ENCODE data around the gene TSPAN14.

Gene TSPAN14

DNA sequence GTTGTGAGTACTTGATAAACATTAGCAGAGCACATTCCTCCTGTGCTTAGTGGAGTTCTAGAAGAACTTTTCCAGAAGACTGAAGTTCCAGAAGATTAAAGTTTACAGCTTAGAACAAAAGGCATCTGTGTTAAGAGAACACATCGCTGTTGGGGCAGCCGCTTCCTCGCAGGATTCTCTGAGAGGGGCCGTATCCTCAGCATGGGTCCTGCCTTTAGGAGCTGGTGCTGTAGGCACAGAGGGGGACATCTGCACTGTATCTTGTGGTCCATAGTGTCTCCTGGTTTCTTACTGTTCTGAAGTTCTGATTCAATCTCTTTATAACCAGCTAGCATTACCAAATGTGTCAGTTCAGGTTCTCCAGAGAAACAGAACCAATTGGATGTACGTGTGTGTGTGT lies 99.9 kb downstream of the TSPAN14 start:
- H3K9me3 ChIP-seq (ENCODE audit: insufficient read depth, low read length): no peaks in the 10 kb centered on the region
- no peaks in the 10 kb centered on the region for H3K36me3 ChIP-seq (ENCODE audit: low read length)
- no peak for TF ChIP-seq EZH2phosphoT487 (conservative IDR thresholded peaks at IDR 0.05; ENCODE audit: low read length)
- TF ChIP-seq, protein P1, sequence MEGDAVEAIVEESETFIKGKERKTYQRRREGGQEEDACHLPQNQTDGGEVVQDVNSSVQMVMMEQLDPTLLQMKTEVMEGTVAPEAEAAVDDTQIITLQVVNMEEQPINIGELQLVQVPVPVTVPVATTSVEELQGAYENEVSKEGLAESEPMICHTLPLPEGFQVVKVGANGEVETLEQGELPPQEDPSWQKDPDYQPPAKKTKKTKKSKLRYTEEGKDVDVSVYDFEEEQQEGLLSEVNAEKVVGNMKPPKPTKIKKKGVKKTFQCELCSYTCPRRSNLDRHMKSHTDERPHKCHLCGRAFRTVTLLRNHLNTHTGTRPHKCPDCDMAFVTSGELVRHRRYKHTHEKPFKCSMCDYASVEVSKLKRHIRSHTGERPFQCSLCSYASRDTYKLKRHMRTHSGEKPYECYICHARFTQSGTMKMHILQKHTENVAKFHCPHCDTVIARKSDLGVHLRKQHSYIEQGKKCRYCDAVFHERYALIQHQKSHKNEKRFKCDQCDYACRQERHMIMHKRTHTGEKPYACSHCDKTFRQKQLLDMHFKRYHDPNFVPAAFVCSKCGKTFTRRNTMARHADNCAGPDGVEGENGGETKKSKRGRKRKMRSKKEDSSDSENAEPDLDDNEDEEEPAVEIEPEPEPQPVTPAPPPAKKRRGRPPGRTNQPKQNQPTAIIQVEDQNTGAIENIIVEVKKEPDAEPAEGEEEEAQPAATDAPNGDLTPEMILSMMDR (IDR thresholded peaks at IDR 0.05; ENCODE audit: insufficient read depth, low read length, poor library complexity, severe bottlenecking): no peak
- no peak overlapping the region for H3K4me3 ChIP-seq (ENCODE audit: insufficient read depth, low read length, poor library complexity, severe bottlenecking)
- H3F3A ChIP-seq (ENCODE audit: insufficient read depth): no peaks in the 10 kb centered on the region
- H3K9ac ChIP-seq (ENCODE audit: low read length): no peak overlapping the region
- no peaks in the 10 kb centered on the region for H3K27me3 ChIP-seq (ENCODE audit: low read length)
- H3K9me2 ChIP-seq (replicated peaks; ENCODE audit: insufficient read depth, low read length): no peaks in the 10 kb centered on the region
- H2AFZ ChIP-seq (ENCODE audit: low read depth, low read length, severe bottlenecking): no peak overlapping the region
- H3K79me2 ChIP-seq (ENCODE audit: insufficient read depth, low read length): no peaks in the 10 kb centered on the region
- H3K4me2 ChIP-seq (ENCODE audit: low read depth, low read length, poor library complexity, severe bottlenecking): no peak overlapping the region
- no peaks in the 10 kb centered on the region for H4K20me1 ChIP-seq (ENCODE audit: low read depth, low read length)
- H3K27ac ChIP-seq (ENCODE audit: low read depth, low read length): no peak overlapping the region

DNA sequence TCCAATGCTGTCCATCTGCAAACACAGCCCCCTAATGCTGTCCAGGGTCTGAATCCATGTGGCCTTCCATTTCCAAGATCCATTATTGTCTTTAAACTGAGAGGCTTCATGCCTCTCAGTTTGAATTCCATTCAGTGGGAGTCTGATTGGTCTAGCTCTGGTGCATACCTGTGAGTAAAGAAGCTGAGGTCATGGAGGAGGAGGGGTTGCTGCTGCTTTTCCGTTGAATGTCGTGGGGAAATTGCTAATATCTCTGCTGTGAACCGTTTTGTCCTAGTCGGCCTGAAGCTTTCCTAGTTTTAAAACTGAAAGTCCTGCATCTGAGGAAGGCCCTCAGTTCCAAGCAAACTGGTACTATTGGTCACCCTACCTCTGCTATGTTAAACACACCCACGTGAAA lies 101.3 kb downstream of the TSPAN14 start:
- no peak overlapping the region for H3K4me2 ChIP-seq (ENCODE audit: low read depth, low read length, poor library complexity, severe bottlenecking)
- no peak overlapping the region for H2AFZ ChIP-seq (ENCODE audit: low read depth, low read length, severe bottlenecking)
- H3K27me3 ChIP-seq (ENCODE audit: low read length): no peaks in the 10 kb centered on the region
- H4K20me1 ChIP-seq (ENCODE audit: low read depth, low read length): no peaks in the 10 kb centered on the region
- H3K4me3 ChIP-seq (ENCODE audit: insufficient read depth, low read length, poor library complexity, severe bottlenecking): no peak overlapping the region
- H3K27ac ChIP-seq (ENCODE audit: low read depth, low read length): no peak overlapping the region
- TF ChIP-seq, protein P1 (IDR thresholded peaks at IDR 0.05; ENCODE audit: insufficient read depth, low read length, poor library complexity, severe bottlenecking): no peak
- no peak for TF ChIP-seq EZH2phosphoT487 (conservative IDR thresholded peaks at IDR 0.05; ENCODE audit: low read length)
- no peak overlapping the region for H3K9ac ChIP-seq (ENCODE audit: low read length)
- H3K9me3 ChIP-seq (ENCODE audit: insufficient read depth, low read length): no peaks in the 10 kb centered on the region
- H3K79me2 ChIP-seq (ENCODE audit: insufficient read depth, low read length): no peaks in the 10 kb centered on the region
- H3K36me3 ChIP-seq (ENCODE audit: low read length): no peaks in the 10 kb centered on the region
- H3F3A ChIP-seq (ENCODE audit: insufficient read depth): no peaks in the 10 kb centered on the region
- no peaks in the 10 kb centered on the region for H3K9me2 ChIP-seq (replicated peaks; ENCODE audit: insufficient read depth, low read length)

DNA sequence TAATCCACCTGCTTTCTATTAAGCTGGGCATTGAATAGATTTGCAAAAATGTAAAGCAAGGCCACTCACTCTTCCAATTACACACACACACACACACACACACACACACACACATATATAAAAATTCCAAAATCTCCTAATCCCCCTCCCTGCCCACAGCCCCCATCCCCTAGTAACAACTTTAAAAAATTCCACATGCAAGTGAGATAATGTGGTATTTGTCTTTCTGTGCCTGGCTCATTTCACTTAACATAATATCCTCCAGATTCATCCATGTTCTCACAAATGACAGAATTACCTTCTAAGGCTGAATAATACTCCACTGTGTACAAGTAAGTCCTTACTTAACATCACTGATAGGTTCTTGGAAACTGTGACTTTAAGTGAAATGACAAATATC lies 107.8 kb downstream of the TSPAN14 start:
- Histone ChIP-seq H3K27ac (ENCODE audit: low read depth, low read length) (no peak overlapping the region), H3K9ac (ENCODE audit: low read length) (no peak overlapping the region)
- no peak for TF ChIP-seq EZH2phosphoT487 (conservative IDR thresholded peaks at IDR 0.05; ENCODE audit: low read length)
- TF ChIP-seq, protein P1 (IDR thresholded peaks at IDR 0.05; ENCODE audit: insufficient read depth, low read length, poor library complexity, severe bottlenecking): no peak

More for the DNA sequence above, 107.8 kb downstream of the TSPAN14 start:
- H3K4me3 ChIP-seq (ENCODE audit: insufficient read depth, low read length, poor library complexity, severe bottlenecking): no peak overlapping the region
- no peak overlapping the region for H2AFZ ChIP-seq (ENCODE audit: low read depth, low read length, severe bottlenecking)
- no peaks in the 10 kb centered on the region for H3K9me3 ChIP-seq (ENCODE audit: insufficient read depth, low read length)
- H3K9me2 ChIP-seq (replicated peaks; ENCODE audit: insufficient read depth, low read length): no peaks in the 10 kb centered on the region
- no peaks in the 10 kb centered on the region for H4K20me1 ChIP-seq (ENCODE audit: low read depth, low read length)
- H3K36me3 ChIP-seq (ENCODE audit: low read length): no peaks in the 10 kb centered on the region
- no peaks in the 10 kb centered on the region for H3F3A ChIP-seq (ENCODE audit: insufficient read depth)
- no peaks in the 10 kb centered on the region for H3K27me3 ChIP-seq (ENCODE audit: low read length)
- H3K79me2 ChIP-seq (ENCODE audit: insufficient read depth, low read length): no peaks in the 10 kb centered on the region
- no peak overlapping the region for H3K4me2 ChIP-seq (ENCODE audit: low read depth, low read length, poor library complexity, severe bottlenecking)
